Activated CD4-positive, alpha-beta T cell treated with anti-CD3 and anti-CD28 coated beads for 48 hours (primary cell): ENCODE results near the gene LRRC15.

Experiments
- DNase-seq: peaks from one replicate; pipeline ENCODE4 v3.0.0-alpha.2; 2020

The LRRC15 gene

GRCh38 chr3:194315088-194315964 is 54.2 kb downstream of the LRRC15 start:
- DNase-seq: peak; percentile 88

- no peak for DNase-seq
These were observed 55.0 kb downstream of the LRRC15 start for GRCh38 chr3:194314388-194315068.

- DNase-seq: no peak
These were observed 55.8 kb downstream of the LRRC15 start for GRCh38 chr3:194313560-194314387.

- DNase-seq: no peak
These were observed 56.7 kb downstream of the LRRC15 start for GRCh38 chr3:194312743-194313281.

- DNase-seq: no peak
These were observed 57.3 kb downstream of the LRRC15 start for GRCh38 chr3:194312186-194312742.

- DNase-seq: no peak
These were observed 58.5 kb downstream of the LRRC15 start for GRCh38 chr3:194311000-194311399.

- no peak for DNase-seq
These were observed 59.3 kb downstream of the LRRC15 start for GRCh38 chr3:194310060-194310835.

GRCh38 chr3:194308601-194309449 is 60.7 kb downstream of the LRRC15 start:
- DNase-seq: no peak

GRCh38 chr3:194307849-194308248 is 61.7 kb downstream of the LRRC15 start:
- DNase-seq: no peak

- DNase-seq: peak; percentile 35
These were observed 62.5 kb downstream of the LRRC15 start for GRCh38 chr3:194306771-194307640.

- peak; percentile 40 for DNase-seq
These were observed 63.3 kb downstream of the LRRC15 start for GRCh38 chr3:194306109-194306686.

- DNase-seq: no peak
These were observed 64.0 kb downstream of the LRRC15 start for GRCh38 chr3:194305356-194306108.
